CD14-positive monocyte (primary cell): ENCODE results near the gene GPM6B. TPM values are rescaled to one million over a fixed set of nuclear protein-coding genes. Genes with fewer than 3 reads are reported as not detected.

Experiments used
- DNase-seq, 3 donors: peaks; one replicate each; pipeline ENCODE4 v3.0.0-alpha.2; 2011 to 2022
- H2AFZ ChIP-seq: 2 replicates; pipeline ENCODE4 v1.6.0; 2012; ENCODE audit warnings: mild to moderate bottlenecking, low read depth, low read length, inconsistent platforms; ENCODE audit not compliant: insufficient read depth, poor library complexity, severe bottlenecking
- H3K27ac ChIP-seq, 2 donors: 1 replicate in 1 of 2; 2 replicates in 1 of 2; pipeline ENCODE4 v1.5.1; 2012 to 2013; ENCODE audit warnings: low read length in 2 of 2, control low read depth in 1 of 2, inconsistent platforms in 1 of 2, low read depth in 1 of 2, mild to moderate bottlenecking in 1 of 2
- H3K27me3 ChIP-seq, 2 donors: one replicate each; pipeline versions ENCODE4 v1.6.0 to v1.6.1; 2011 to 2013; ENCODE audit warnings: low read length in 2 of 2; ENCODE audit not compliant: control insufficient read depth in 2 of 2, insufficient read depth in 2 of 2
- H3K36me3 ChIP-seq, 2 donors: replicated peaks in 1 of 2; 1 replicate in 1 of 2; 2 replicates in 1 of 2; pipeline versions ENCODE4 v1.5.1 to v1.6.1; 2012 to 2013; ENCODE audit warnings: low read length in 2 of 2, control low read depth in 1 of 2, inconsistent platforms in 1 of 2, mild to moderate bottlenecking in 1 of 2; ENCODE audit not compliant: insufficient read depth in 2 of 2, control insufficient read depth in 1 of 2
- H3K4me1 ChIP-seq, 2 donors: 1 replicate in 1 of 2; 2 replicates in 1 of 2; pipeline versions ENCODE4 v1.5.1 to v1.6.1; 2012 to 2013; ENCODE audit warnings: low read length in 2 of 2, control low read depth in 1 of 2, inconsistent platforms in 1 of 2, mild to moderate bottlenecking in 1 of 2, moderate library complexity in 1 of 2; ENCODE audit not compliant: insufficient read depth in 2 of 2, control insufficient read depth in 1 of 2
- H3K4me2 ChIP-seq: replicated peaks from 2 replicates; pipeline ENCODE3; 2012; ENCODE audit warnings: low read length, moderate library complexity, mild to moderate bottlenecking; ENCODE audit not compliant: poor library complexity, severe bottlenecking; ENCODE audit errors: extremely low read depth
- H3K4me3 ChIP-seq, 3 experiments: fragments of 200-600 bp in 1 of 3; sonication (generic) in 1 of 3; replicated peaks in 1 of 3; 1 replicate in 2 of 3; 2 replicates in 1 of 3; pipeline ENCODE4 v1.5.1; 2011 to 2013; ENCODE audit warnings: low read length in 3 of 3, mild to moderate bottlenecking in 3 of 3, control low read depth in 2 of 3, low read depth in 2 of 3, inconsistent platforms in 1 of 3, moderate library complexity in 1 of 3
- H3K79me2 ChIP-seq: 2 replicates; pipeline ENCODE4 v1.6.0; 2012; ENCODE audit warnings: mild to moderate bottlenecking, control low read depth, inconsistent platforms, low read length, moderate library complexity; ENCODE audit not compliant: insufficient read depth
- H3K9ac ChIP-seq: 2 replicates; pipeline ENCODE4 v1.6.0; 2017; ENCODE audit warnings: low read length, mild to moderate bottlenecking; ENCODE audit not compliant: insufficient read depth, poor library complexity, severe bottlenecking
- H3K9me3 ChIP-seq, 2 donors: replicated peaks in 1 of 2; 1 replicate in 1 of 2; 2 replicates in 1 of 2; pipeline versions ENCODE4 v1.5.1 to v1.6.1; 2012 to 2013; ENCODE audit warnings: low read length in 2 of 2, control low read depth in 1 of 2; ENCODE audit not compliant: control insufficient read depth in 1 of 2, insufficient read depth in 1 of 2
- H4K20me1 ChIP-seq: 2 replicates; pipeline ENCODE4 v1.6.0; 2012; ENCODE audit warnings: mild to moderate bottlenecking, low read length, control low read depth, moderate library complexity; ENCODE audit not compliant: insufficient read depth
- H3K27ac Mint-ChIP-seq, 7 donors: one replicate each; pipeline ENCODE4 v1.8.0; 2020; ENCODE audit warnings: mild to moderate bottlenecking in 7 of 7, mixed read lengths in 7 of 7, moderate library complexity in 6 of 7, inconsistent platforms in 2 of 7
- H3K27me3 Mint-ChIP-seq, 3 donors: one replicate each; pipeline ENCODE4 v1.8.0; 2021 to 2022; ENCODE audit warnings: low read depth in 3 of 3, mild to moderate bottlenecking in 3 of 3, mixed read lengths in 3 of 3, moderate library complexity in 3 of 3, inconsistent platforms in 1 of 3
- H3K36me3 Mint-ChIP-seq, 2 donors: one replicate each; pipeline ENCODE4 v1.8.0; 2020; ENCODE audit warnings: mixed read lengths in 2 of 2, inconsistent platforms in 1 of 2, mild to moderate bottlenecking in 1 of 2
- H3K4me1 Mint-ChIP-seq: one replicate; pipeline ENCODE4 v1.8.0; 2020; ENCODE audit warnings: mild to moderate bottlenecking, mixed read lengths
- H3K4me3 Mint-ChIP-seq, 2 donors: one replicate each; pipeline ENCODE4 v1.8.0; 2020; ENCODE audit warnings: mild to moderate bottlenecking in 2 of 2, mixed read lengths in 2 of 2, moderate library complexity in 1 of 2
- H3K9me3 Mint-ChIP-seq, 7 donors: one replicate each; pipeline ENCODE4 v1.8.0; 2020 to 2022; ENCODE audit warnings: mixed read lengths in 7 of 7, mild to moderate bottlenecking in 6 of 7, moderate library complexity in 6 of 7, inconsistent platforms in 2 of 7
- WGBS: methylation state at CpG from one replicate; pipeline ENCODE4 v1.1.5; 2013; ENCODE audit warnings: missing lambda C conversion rate; ENCODE audit not compliant: insufficient coverage; 5-methylcytosine and 5-hydroxymethylcytosine counted together
- intact Hi-C, 2 donors: fragments of 100-400 bp; cut with micrococcal nuclease; formaldehyde crosslinking; loops; one replicate each; pipeline versions ENCODE4 v1.15.0 to v1.15.1; 2023
- polyA plus RNA-seq, 3 donors: library from polyadenylated mRNA; depleted of rRNA in 1 of 3; unstranded in 2 of 3; stranded (reverse) in 1 of 3; fragments of 300-500 nt in 2 of 3; fragments of >200 nt in 1 of 3; fragmentation: Illumina TruSeq in 2 of 3; gene quantifications; 1 replicate in 2 of 3; 2 replicates in 1 of 3; pipeline ENCODE4 v1.2.3, GENCODE V29; 2012 to 2021
- TF ChIP-seq, protein P1 (sequence below): fragments of 200-600 bp; IDR thresholded peaks from one replicate; pipeline ENCODE4 v1.8.0; 2022; ENCODE audit warnings: antibody characterized with exemption, mild to moderate bottlenecking

The GPM6B gene
- polyA plus RNA-seq, 3 donors, result not detected

GRCh38 chrX:13816176-13816575, 717 bp downstream of the GPM6B start:
- Histone ChIP-seq H3K79me2 (no peaks in the 10 kb centered on the region), H3K9me3 (no peaks in the 10 kb centered on the region), H4K20me1 (no peaks in the 10 kb centered on the region), H3K36me3 (no peaks in the 10 kb centered on the region), H3K9ac (no peak overlapping the region), H3K4me1 (no peaks in the 10 kb centered on the region), H3K4me2 (no peak overlapping the region), H3K27ac (no peak overlapping the region), H3K27me3 (peaks cover 0 to 14% of the 10 kb centered on the region in 2 donors), H3K4me3 (no peak overlapping the region), H2AFZ (no peak overlapping the region)
- DNase-seq, result no peak
- H3K4me3 Mint-ChIP-seq, result no peak overlapping the region
- intact Hi-C loops, result no loop called here
- no CpG with 5 or more reads among the region's 6 CpGs for WGBS
- no peak overlapping the region for H3K27ac Mint-ChIP-seq
- peaks cover 1 to 19% (median 4%) of the 10 kb centered on the region in 3 donors for H3K27me3 Mint-ChIP-seq
- no peaks in the 10 kb centered on the region for H3K36me3 Mint-ChIP-seq
- H3K4me1 Mint-ChIP-seq, result no peaks in the 10 kb centered on the region
- TF ChIP-seq, protein P1, sequence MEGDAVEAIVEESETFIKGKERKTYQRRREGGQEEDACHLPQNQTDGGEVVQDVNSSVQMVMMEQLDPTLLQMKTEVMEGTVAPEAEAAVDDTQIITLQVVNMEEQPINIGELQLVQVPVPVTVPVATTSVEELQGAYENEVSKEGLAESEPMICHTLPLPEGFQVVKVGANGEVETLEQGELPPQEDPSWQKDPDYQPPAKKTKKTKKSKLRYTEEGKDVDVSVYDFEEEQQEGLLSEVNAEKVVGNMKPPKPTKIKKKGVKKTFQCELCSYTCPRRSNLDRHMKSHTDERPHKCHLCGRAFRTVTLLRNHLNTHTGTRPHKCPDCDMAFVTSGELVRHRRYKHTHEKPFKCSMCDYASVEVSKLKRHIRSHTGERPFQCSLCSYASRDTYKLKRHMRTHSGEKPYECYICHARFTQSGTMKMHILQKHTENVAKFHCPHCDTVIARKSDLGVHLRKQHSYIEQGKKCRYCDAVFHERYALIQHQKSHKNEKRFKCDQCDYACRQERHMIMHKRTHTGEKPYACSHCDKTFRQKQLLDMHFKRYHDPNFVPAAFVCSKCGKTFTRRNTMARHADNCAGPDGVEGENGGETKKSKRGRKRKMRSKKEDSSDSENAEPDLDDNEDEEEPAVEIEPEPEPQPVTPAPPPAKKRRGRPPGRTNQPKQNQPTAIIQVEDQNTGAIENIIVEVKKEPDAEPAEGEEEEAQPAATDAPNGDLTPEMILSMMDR, result no peak
- H3K9me3 Mint-ChIP-seq, result peaks cover 0 to 3% (median 2%) of the 10 kb centered on the region in 7 donors

GRCh38 chrX:13815664-13816063, 1.2 kb downstream of the GPM6B start:
- H3K9ac ChIP-seq, result no peak overlapping the region
- no peaks in the 10 kb centered on the region for H3K79me2 ChIP-seq
- intact Hi-C loops, result no loop called here
- H3K4me1 ChIP-seq, result no peaks in the 10 kb centered on the region
- Mint-ChIP-seq H3K36me3 (no peaks in the 10 kb centered on the region), H3K27ac (no peak overlapping the region), H3K4me3 (no peak overlapping the region), H3K9me3 (peaks cover 0 to 3% (median 2%) of the 10 kb centered on the region in 7 donors), H3K4me1 (no peaks in the 10 kb centered on the region), H3K27me3 (peaks cover 1 to 22% (median 3%) of the 10 kb centered on the region in 3 donors)
- TF ChIP-seq, protein P1, result no peak
- no peak overlapping the region for H3K4me2 ChIP-seq
- DNase-seq, result no peak
- H3K27me3 ChIP-seq, result peaks cover 0 to 14% of the 10 kb centered on the region in 2 donors
- H3K4me3 ChIP-seq, result no peak overlapping the region
- H2AFZ ChIP-seq, result no peak overlapping the region
- no peaks in the 10 kb centered on the region for H4K20me1 ChIP-seq
- H3K27ac ChIP-seq, result no peak overlapping the region
- no CpG with 5 or more reads among the region's 7 CpGs for WGBS
- no peaks in the 10 kb centered on the region for H3K9me3 ChIP-seq
- H3K36me3 ChIP-seq, result no peaks in the 10 kb centered on the region
